Neural progenitor cell (in vitro differentiated cells): Measurements from ENCODE around the gene PSMA7.

Experiments used
- EZH2 ChIP-seq: fragments of 200-600 bp; sonication (generic); IDR thresholded peaks from 2 replicates; pipeline ENCODE4 v1.6.1; 2017; ENCODE audit warnings: antibody characterized with exemption, mild to moderate bottlenecking, moderate library complexity
- EZH2phosphoT487 ChIP-seq: fragments of 200-600 bp; sonication (generic); IDR thresholded peaks from 2 replicates; pipeline ENCODE4 v1.6.1; 2017; ENCODE audit warnings: antibody characterized with exemption
- TF ChIP-seq, protein P1 (sequence below): fragments of 200-600 bp; sonication (generic); IDR thresholded peaks from 2 replicates; pipeline ENCODE4 v1.5.1; 2017; ENCODE audit warnings: antibody characterized with exemption, mild to moderate bottlenecking

DNA sequence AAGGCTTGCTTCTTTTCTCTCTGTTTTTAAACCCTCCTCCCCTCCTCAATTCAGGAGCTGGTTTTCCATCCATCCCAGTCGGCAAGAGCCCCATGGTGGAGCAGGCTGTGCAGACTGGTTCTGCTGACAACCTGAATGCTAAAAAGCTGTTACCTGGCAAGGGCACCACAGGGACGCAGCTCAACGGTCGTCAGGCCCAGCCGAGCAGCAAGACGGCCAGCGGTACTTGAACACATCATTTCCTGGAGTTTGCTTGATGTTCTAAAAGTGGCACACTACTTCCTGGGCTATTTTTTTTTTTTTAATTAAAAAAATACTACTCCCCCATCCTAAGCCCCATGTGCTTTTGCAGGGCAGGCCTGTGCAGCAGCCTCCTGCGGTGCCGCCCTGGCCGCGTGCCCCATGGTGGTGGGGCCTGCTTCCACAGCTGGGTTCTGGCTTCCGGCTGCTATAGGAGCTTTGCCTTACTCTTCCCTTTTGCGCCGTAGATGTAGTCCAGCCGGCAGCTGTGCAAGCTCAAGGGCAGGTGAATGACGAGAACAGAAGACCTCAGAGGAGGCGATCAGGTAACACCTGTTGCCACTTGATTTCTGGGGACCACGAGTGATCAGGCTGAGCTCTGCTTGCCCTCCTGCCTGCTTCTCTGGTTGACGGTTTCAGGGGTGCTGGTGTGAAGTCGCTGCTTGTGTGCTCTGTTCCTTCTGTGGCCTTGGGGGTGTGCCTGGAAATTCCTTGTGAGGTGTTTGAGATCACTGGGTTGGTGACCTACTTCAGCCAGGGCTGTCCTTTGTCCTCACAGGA lies 13.3 kb downstream of the PSMA7 start:
- TF ChIP-seq, protein P1, sequence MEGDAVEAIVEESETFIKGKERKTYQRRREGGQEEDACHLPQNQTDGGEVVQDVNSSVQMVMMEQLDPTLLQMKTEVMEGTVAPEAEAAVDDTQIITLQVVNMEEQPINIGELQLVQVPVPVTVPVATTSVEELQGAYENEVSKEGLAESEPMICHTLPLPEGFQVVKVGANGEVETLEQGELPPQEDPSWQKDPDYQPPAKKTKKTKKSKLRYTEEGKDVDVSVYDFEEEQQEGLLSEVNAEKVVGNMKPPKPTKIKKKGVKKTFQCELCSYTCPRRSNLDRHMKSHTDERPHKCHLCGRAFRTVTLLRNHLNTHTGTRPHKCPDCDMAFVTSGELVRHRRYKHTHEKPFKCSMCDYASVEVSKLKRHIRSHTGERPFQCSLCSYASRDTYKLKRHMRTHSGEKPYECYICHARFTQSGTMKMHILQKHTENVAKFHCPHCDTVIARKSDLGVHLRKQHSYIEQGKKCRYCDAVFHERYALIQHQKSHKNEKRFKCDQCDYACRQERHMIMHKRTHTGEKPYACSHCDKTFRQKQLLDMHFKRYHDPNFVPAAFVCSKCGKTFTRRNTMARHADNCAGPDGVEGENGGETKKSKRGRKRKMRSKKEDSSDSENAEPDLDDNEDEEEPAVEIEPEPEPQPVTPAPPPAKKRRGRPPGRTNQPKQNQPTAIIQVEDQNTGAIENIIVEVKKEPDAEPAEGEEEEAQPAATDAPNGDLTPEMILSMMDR, result no peak
- TF ChIP-seq EZH2, result no peak
- no peak for TF ChIP-seq EZH2phosphoT487
